C1 segment of cervical spinal cord (tissue), 14 donors: ENCODE data around the gene PTPN2.
A peak's percentile ranks its signal among the peaks of the same experiment; 100 is the strongest.
"Not testable (repeated sequence)": the region's sequence is repeated elsewhere in the genome, so short reads cannot be mapped to it uniquely, and the experiment has no call there.

Source experiments
- DNase-seq, 14 donors: peaks; one replicate each; lab custom pipeline; 2025; lab: John Stamatoyannopoulos, UW

Gene PTPN2

DNA sequence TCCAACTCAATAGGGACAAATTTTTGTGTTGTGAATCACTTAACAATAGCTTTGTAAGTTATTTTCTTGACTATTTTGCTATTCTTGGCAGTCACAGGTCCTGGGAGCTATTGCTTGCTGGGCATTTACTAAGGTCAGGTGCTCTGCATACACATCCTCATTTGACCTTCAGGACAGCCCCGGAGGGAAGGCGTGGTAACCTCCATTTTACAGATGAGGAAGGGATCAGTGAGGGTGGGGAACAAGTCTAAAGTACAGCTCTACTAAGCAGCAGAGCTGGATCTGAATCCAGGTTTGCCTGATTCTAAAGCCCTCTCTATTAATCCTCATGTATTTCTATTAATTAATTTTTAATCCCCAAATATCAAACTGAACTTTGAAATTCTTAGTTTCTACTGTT, 58.8 kb downstream of the PTPN2 start:
- DNase-seq, result no peak

DNA sequence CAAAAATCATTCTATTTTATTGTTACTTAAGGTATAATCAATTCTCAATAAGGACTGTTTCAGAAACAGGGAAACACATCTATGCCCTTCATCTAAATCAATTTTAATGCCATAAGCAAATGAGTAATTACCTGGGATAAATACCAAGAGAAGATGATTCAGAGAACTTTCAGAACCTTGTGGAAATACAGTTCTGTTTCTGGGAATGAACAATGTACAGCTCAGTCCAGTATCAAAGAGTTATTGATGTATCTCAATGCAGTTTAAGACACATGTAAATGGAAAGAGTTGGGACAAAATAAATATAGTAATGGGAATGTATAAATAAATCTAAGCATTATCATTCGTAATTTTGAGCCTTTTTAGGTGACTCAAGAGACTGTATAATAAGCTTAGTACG, 60.1 kb downstream of the PTPN2 start:
- DNase-seq, result no peak

DNA sequence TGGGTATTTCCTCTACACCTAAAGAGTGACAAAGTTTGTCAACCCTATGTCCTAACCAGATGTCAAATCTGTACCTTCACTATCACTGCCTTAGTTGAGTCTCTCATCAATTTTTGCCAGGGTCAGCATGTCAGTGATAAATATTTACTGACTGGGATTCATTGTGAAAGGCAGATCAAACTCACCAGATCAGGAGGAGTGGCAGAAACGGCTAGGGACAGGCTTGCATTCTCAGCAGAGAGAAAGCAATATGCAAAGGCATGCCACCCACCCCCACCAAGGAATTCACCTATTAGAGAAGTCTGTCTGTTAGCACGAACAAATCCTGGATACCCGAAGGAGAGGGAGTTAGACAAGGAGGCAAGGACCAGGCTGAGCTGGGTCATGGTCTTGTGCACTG, 62.6 kb downstream of the PTPN2 start:
- DNase-seq, result no peak

DNA sequence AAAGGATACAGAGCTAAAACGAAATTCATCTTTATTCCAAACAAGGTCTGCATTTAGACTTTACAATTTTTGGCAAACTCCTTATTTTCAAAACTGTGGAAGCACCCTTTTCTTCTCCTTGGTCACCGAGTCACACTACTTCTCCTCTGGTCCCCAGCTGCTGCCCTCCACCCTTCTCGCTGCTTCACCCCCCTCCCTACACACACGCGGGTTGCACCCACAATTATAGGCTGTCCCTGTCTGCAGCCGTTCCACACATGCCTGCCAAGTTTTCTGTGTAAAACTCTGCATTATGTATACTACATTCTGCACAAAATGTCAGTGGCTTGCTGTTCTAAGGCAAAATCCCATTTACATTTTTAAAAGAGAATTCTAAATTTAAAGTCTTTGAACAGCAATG, 63.5 kb downstream of the PTPN2 start:
- peak in 3 of 14 donors; percentile 5 to 8 (median 6) for DNase-seq

DNA sequence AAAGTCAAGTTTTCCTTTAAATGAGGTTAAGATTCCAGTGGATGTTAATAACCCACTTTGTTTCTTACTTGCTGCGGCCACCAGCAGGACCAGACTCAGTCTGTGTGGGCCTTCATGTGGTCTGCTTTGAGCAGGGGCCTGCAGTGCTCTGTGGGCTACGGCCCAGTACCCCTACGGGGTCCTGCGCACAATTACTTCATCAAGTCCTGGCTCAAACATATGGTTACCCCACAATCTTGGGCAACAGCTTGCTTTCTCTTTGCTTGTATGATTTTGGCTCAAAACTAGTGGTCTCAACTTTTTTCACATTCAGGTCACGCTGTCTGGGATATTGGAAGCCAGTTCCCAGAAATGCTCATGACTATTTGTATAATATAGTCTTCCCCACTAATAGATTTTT, 64.2 kb downstream of the PTPN2 start:
- no peak for DNase-seq

DNA sequence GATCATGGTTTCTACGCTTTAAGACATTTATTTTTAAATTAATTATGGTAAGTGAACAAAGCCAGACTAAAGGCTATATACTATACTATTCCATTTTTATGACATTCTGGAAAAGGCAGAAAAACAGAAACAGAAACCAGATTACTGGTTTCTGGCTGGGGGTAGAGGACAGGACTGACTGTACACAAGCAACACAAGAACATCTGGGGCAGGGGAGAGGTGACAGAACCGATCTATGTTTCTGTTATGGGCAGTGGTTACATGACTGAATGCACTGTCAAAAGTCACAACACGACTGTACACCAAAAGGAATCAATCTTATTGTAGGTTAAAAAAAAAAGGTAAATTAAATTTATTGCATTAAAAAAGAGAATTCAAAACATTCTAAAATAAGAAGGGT, 64.7 kb downstream of the PTPN2 start:
- no peak for DNase-seq

DNA sequence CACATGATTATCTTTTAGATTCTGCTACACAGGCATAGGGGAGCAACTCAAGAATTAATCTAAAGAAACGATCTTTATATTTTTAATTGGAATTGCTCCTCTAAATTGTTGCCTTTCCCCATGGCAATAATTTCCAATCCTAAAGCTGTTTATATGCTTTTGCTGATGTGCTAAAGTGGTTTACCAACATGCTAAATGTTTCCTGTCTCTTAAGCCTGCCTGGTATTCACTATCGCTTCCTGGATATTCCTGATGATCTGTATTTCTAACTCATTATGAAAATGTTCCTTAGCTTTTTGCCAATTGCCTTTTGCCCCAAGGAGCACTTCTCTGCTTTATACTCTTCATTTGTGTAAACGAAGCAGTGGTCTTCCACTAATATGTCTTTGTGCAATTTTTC, 65.8 kb downstream of the PTPN2 start:
- DNase-seq, result no peak

DNA sequence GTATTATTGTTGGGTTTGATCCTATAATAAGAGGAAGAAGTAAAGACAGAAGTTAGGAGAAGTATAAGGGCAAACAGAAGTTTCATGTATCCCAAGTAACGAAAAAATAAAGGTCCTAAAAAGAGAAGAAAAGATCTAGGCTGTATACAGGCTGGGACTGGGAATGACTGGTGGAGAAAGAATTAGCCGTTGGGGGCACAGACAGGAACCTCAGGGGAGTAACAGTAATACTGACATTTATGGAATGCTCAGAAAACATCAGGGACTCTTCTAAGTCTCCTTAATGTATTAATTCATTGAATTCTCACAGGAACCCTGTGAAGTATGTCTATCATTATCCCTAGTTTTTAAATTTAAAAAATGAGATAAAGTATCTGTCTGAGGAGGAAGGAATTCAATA, 67.6 kb downstream of the PTPN2 start:
- DNase-seq, result no peak

DNA sequence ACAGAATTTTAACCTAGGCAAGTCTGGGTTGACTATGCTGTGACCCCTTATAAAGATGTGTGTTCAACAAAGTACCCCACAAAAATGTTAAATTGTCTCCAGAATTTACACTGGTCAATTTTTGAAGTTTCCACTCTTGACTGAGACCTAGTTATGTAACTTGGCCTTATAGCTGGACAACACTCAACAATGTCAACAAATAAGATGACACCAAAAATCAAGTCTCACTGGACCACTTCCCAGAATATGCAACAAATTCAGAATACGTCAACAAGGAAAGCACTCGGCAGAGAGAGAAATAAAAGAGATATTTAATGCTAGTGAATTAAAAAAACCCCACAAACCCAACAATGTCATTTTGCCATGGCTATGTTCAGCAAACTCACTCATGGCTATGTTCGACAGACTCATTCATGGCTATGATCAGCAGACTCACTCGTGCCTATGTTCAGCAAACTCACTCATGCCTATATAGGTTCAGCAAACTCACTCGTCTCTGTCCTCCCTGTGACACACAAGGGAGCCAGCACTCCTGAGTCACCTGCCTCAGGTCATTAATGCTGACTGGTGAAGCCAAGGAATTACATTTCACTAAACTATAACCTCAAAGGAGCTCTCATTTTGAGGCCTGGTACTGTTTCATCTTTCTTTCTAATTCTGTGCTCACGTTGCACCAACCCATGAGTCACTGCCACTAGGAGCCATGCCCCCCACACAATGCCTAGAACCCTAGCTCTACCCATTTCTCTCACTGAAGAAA, 72.7 kb downstream of the PTPN2 start:
- no peak for DNase-seq

DNA sequence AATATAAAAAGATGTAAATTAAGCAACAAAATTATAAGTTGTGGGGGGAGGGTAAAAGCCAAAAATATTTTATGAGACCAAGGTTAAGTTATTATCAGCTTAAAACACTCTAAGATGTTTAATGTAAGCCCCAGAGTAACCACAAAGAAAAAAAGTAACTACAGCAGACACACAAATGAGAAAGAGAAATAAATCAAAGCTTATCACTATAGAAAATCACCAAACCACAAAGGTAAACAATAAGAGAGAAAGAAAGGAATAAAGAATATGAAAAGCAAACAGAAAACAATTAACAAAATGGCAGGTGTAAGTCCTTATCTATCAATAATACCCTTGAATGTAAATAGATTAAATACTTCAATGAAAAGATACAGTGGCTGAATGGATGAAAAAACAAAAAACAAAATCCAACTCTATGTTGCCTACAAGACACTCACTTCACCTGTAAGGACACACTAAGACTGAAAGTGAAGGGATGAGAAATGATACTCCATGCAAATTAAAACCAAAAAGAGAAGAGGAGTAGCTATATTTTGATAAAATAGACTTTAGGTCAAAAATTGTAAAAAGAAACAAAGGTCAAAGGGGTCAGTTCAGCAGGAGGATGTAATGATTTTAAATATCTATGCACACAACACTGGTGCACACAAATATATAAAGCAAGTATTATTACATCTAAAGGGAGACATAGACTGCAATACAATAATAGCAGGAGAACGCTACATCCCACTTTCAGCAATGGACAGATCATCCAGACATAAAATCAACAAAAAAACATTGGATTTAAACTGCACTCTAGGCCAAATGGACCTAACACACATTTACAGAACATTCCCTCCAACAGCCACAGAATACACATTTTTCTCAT, 80.7 kb downstream of the PTPN2 start:
- DNase-seq, result no peak

DNA sequence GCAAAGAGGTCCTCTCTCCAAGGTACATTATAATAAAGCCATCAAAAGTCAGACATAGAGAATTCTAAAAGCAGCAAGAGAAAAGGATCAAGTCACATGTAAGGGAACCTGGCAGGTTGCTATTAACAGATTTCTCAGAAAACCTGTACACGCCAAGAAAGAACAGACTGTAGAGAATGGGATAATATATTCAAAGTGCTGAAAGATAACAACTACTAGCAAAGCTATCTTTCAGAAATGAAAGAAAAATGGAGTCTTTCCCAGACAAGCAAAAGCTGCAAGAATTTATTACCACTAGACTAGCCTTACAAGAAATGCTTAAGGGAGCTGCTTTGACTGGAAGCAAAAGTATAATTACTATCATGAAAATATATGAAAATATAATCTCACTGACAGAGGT, 81.5 kb downstream of the PTPN2 start:
- no peak for DNase-seq

DNA sequence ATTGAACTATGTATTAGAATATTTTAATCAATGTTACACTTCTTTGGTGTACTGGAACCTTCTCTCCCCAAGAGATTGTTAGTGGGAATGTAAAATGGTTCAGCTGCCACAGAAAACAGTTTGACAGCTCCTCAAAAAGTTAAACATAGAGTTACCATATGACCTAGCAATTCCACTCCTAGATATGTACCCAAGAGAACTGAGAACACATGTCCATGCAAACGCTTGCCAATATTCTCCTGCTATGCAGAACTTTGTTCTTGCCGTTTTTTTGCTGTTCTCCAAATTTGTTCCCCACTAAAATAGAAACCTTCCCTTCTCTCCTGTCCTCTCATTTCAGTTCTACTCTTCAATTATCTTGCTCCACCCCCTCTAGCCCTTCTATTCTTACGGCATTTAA, 87.6 kb downstream of the PTPN2 start:
- DNase-seq, result no peak

DNA sequence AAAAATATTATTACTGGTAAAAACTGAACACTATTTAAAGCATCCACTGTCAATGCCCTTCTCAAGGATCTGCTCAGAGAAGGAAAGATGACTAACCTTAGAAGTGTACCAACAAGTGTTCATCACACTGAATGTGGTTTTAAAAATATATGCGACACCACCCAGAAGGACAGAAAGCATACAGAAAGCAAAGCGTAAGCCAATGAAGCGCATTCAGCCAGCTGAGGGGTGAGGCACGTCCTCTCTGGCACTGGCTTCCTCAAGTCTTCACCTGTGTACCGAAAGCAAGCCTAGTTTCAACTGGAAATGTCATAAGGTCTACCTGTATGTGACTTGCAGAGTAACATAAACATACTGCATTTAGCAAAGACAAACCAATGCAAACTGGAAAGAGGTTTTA, 92.4 kb downstream of the PTPN2 start:
- DNase-seq, result no peak

DNA sequence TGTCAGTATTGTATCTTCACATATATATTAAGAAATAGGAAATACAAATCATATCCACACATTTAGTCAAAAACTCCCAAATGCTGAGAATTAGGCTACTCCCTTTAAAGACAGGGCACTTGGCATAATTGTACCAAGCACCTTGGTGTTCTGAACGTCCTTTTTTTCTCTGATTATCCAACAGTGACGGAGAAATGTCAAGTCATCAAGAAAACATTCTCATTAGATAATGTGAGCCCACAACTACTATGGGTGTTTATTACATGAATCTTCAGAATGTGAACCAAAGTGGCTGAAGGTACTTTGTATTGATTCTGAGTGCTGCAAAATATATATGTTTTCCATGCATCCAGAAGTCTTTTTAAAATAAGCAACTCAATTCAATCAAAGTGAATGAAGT, 97.4 kb downstream of the PTPN2 start:
- no peak for DNase-seq

DNA sequence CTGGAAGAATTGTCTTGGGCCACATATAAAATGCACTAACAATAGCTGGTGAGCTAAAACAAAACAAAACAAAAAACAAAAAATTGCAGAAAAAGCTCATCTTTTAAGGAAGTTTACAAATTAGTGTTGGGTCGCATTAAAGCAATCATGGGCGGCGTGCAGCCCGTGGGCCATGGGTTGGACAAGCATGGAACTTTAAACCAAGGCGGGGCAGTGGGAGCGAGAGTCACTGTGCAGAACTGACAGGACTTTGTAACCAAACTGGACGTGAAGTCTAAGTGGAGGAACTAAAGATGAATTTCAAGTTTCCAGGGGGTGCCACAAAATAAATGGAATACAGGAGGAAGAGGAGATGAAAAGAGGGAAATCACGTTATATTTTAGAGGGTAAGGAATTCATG, 100.5 kb downstream of the PTPN2 start:
- DNase-seq, result no peak

DNA sequence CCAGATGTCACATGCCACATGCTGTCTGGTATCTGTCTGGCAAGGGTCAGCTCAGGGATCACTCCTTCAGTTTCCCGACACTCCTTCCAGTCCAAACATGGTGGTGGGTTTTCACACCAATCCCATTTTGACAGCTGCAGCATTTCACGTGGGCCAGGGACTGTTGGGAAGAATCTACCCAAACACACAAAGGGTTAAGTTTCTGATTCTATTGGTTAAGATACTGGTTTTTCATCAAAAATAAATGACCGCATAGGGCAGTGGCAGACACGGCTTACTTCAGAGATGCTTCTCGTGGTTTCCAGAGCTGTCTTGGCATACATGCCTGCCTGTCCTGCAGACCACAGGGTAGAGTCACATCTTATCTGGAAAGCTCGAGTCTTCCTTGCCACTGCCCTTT, 101.5 kb downstream of the PTPN2 start:
- no peak for DNase-seq

DNA sequence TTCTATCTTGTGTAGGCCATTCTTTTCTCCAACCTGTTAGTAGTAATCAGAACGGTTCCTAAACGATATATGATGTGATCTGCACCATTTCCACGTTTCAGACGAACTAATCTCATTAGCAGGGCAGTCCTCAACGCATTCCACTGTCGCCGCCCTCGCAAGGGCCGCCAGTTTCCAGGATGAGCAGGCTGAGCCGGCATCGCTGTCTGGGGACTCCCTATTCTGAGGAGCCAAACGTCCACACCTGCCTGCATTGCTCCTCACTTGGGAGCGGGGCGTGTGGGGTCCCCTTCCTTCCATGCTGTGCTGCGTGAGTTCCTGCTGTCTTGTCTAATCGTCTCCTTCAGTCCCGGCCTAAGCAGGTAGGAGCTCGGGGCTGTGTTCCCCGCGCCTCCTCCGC, 104.6 kb downstream of the PTPN2 start:
- DNase-seq, result no peak

DNA sequence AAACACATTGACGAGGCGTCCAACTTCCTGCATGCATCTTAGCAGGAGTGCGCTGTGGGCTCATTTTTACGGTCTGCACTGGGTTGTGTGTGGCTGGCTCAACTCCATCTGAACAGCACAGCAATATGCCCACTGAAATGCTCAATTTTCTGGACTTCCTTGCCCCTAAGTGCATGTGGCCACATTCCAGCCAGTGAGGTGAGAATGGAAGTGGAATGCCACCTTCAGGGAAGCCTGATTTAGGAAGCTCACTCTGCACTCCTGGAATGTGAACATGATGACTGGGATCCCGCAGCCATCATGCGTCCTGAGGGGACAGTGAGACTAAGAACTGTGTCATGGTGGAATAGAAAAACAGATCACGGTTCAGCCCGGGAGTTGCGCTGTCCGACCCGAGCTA, 105.0 kb downstream of the PTPN2 start:
- DNase-seq, result no peak

DNA sequence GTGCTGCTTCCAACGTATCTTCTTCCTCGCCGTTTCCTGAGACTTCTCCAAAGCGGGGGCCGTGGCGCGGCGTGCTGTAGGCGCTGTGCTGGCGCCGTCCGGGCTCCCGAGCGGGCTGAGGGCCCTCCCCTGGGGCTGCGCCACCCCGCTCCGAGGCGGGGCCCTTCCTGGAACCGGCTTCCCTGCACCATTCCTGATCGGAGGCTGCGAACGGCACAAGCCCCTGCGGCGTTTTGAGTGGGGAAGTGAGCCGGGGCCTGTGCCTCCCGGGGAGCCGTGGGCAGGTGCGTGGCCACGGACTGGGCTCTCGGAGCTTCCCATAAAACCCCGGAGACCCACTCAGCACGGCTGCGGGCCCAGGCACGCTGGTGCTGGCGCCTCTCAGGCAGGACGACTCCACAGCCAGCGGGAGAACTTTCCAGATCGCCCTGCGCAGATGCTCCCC, 106.5 kb downstream of the PTPN2 start:
- DNase-seq, result peak in 1 of 14 donors; percentile 17

DNA sequence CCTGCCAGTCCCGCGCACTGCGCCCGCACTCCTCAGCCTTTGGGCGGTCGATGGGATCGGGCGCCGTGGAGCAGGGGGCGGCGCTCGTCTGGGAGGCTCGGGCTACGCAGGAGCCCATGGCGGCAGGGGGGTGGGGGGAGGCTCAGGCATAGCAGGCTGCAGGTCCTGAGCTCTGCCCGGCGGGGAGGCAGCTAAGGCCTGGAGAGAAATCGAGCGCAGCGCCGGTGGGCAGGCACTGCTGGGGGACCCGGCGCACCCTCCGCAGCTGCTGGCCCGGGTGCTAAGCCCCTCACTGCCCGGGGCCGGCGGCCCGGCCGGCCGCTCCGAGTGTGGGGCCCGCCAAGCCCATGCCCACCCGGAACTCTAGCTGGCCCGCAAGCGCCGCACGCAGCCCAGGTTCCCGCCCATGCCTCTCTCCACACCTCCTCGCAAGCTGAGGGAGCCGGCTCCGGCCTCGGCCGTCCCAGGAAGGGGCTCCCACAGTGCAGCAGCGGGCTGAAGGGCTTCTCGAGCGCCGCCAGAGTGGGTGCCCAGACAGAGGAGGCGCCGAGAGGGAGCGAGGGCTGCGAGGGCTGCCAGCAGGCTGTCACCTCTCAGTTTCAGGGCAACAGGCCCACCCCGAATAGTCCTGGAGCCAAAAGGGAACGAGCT, 107.1 kb downstream of the PTPN2 start:
- no peak for DNase-seq

DNA sequence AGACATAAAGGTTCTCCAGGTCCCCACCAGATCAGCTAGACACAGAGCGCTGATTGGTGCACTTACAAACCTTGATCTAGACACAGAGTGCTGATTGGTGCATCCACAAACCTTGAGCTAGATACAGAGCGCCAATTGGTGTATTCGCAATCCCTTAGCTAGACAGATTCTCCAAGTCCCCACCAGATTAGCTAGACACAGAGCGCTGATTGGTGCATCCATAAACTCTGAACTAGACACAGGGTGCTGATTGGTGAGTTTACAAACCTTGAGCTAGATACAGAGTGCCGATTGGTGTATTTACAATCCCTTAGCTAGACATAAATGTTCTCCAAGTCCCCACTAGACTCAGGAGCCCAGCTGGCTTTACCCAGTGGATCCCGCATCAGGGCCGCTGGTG, 107.6 kb downstream of the PTPN2 start:
- not testable (repeated sequence) for DNase-seq

DNA sequence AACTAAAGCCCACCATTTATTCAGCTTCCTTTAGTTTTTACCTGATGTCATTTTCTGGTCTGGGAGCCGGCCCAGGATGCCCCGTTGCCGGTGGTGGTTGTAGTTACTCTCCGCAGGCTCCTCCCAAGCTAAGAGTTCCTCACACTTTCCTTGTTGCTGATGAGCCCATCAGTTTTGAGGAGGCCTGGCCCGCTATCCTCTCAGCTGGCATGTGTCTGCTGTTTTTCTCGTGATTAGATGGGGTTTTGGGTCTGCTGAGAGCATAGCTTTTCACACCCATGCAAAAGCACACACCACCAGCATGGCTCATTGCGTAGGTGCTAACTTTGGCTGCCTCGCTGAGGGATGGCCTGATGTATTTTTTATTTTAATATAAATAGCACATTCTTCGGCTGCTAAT, 109.1 kb downstream of the PTPN2 start:
- no peak for DNase-seq

DNA sequence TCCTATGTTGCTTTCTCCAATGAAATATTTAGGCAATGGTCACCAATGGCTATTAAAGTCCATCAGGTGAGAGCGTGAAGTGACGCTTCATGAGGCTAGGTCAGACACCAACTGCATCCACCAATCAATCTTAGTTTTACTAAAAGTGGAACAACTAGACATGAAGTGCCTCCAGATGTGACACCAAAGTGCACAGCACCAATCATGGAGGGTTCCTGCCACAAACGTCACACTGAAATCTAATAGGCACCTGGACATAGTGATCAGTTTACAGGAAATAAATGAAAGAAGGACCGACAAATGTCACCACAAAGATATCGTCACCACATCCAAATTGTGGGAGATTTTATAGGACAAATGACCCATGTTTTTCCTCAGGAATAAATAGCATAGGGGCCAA, 110.7 kb downstream of the PTPN2 start:
- no peak for DNase-seq
